ENCODE results near the gene PCNX1. TPM values are rescaled to one million over a fixed set of nuclear protein-coding genes. Genes with fewer than 3 reads are reported as not detected.
"Not testable (repeated sequence)": the region's sequence is repeated elsewhere in the genome, so short reads cannot be mapped to it uniquely, and the experiment has no call there.

Gene PCNX1
- total RNA-seq, 1 donor from 2014 or later: 79.3 TPM

DNA sequence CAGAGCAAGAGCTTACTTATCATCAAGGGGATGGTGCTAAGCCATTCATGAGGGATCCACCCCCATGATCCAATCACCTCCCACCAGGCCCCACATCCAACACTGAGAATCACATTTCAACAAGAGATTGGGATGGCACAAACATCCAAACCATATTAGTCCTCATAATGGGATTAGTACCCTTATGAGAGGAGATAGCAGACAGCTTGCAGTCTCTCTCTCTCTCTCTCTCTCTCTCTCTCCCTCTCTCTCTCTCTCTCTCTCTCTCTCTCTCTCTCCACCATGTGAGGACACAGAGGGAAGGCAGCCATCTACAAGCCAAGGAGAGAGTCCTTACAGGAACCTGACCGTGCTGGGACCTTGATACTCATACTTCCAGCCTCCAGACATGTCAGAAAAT lies 26.4 kb upstream of the PCNX1 start:
- not testable (repeated sequence) for H3K4me1 ChIP-seq (ENCODE audit: control insufficient read depth in 3 of 3, insufficient read depth in 3 of 3, low read length in 3 of 3); H3K36me3 ChIP-seq (ENCODE audit: control insufficient read depth in 3 of 3, insufficient read depth in 3 of 3, low read length in 3 of 3); H3K27me3 ChIP-seq (ENCODE audit: control insufficient read depth in 3 of 3, insufficient read depth in 3 of 3, low read length in 3 of 3); H3K9me3 ChIP-seq (ENCODE audit: control insufficient read depth in 3 of 3, low read length in 3 of 3); H3K9ac ChIP-seq (ENCODE audit: low read depth in 1 of 3, low read length in 3 of 3); H3K4me3 ChIP-seq (ENCODE audit: low read length in 3 of 3); H3K27ac ChIP-seq (ENCODE audit: low read depth, low read length)

GRCh38 chr14:70881549-70882177 lies 25.6 kb upstream of the PCNX1 start:
- Histone ChIP-seq H3K9ac (ENCODE audit: low read depth in 1 of 3, low read length in 3 of 3) (no peak overlapping the region), H3K4me1 (ENCODE audit: control insufficient read depth in 3 of 3, insufficient read depth in 3 of 3, low read length in 3 of 3) (no peaks in the 10 kb centered on the region), H3K9me3 (ENCODE audit: control insufficient read depth in 3 of 3, low read length in 3 of 3) (no peaks in the 10 kb centered on the region), H3K4me3 (ENCODE audit: low read length in 3 of 3) (no peak overlapping the region), H3K27me3 (ENCODE audit: control insufficient read depth in 3 of 3, insufficient read depth in 3 of 3, low read length in 3 of 3) (no peaks in the 10 kb centered on the region), H3K36me3 (ENCODE audit: control insufficient read depth in 3 of 3, insufficient read depth in 3 of 3, low read length in 3 of 3) (no peaks in the 10 kb centered on the region), H3K27ac (ENCODE audit: low read depth, low read length) (no peak overlapping the region)

GRCh38 chr14:70882776-70883492 lies 24.3 kb upstream of the PCNX1 start:
- H3K36me3 ChIP-seq (ENCODE audit: control insufficient read depth in 3 of 3, insufficient read depth in 3 of 3, low read length in 3 of 3): no peaks in the 10 kb centered on the region
- H3K27me3 ChIP-seq (ENCODE audit: control insufficient read depth in 3 of 3, insufficient read depth in 3 of 3, low read length in 3 of 3): no peaks in the 10 kb centered on the region
- H3K9me3 ChIP-seq (ENCODE audit: control insufficient read depth in 3 of 3, low read length in 3 of 3): no peaks in the 10 kb centered on the region
- no peak overlapping the region for H3K27ac ChIP-seq (ENCODE audit: low read depth, low read length)
- no peak overlapping the region for H3K4me3 ChIP-seq (ENCODE audit: low read length in 3 of 3)
- H3K9ac ChIP-seq (ENCODE audit: low read depth in 1 of 3, low read length in 3 of 3): no peak overlapping the region
- peaks cover 0 to under 1% (median 0%) of the 10 kb centered on the region in 3 donors for H3K4me1 ChIP-seq (ENCODE audit: control insufficient read depth in 3 of 3, insufficient read depth in 3 of 3, low read length in 3 of 3)

DNA sequence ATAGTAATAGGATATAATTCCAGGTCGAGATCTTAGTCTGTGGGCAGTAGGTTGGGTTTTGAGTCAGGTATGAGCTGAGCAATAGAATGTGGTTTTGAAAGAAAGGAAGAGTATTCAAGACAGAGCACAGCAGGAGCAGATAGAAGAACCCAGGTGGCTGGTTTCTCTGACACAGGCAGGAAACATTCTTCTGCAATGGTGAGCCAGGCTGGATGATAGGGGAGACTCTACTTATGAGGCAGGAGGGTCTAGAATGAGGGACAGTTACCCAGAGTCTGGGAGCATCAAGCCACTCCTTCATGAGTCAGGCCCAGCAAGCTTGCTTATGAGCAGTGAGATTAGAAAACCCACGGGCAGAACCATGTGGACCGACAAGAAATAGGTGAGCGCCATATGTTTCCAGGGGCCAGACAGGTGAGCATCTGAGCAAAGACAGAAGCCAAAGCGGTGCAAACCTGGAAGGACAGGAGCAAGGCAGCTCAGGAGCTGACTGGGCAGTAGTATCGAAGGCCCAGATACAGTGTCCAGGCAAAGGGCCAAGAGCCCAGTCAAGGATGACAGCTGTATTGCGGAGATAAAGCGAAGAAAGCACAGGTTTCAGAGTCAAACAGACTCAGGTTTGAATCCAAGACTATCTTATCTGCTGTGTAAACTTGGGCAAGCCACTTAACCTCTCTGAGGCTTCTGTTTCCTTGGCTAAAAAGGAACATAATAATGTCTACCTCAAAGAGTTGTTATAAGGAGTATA lies 22.5 kb upstream of the PCNX1 start:
- Histone ChIP-seq H3K27ac (ENCODE audit: low read depth, low read length) (no peak overlapping the region), H3K9ac (ENCODE audit: low read depth in 1 of 3, low read length in 3 of 3) (no peak overlapping the region), H3K9me3 (ENCODE audit: control insufficient read depth in 3 of 3, low read length in 3 of 3) (no peaks in the 10 kb centered on the region), H3K4me3 (ENCODE audit: low read length in 3 of 3) (no peak overlapping the region), H3K27me3 (ENCODE audit: control insufficient read depth in 3 of 3, insufficient read depth in 3 of 3, low read length in 3 of 3) (no peaks in the 10 kb centered on the region), H3K36me3 (ENCODE audit: control insufficient read depth in 3 of 3, insufficient read depth in 3 of 3, low read length in 3 of 3) (no peaks in the 10 kb centered on the region), H3K4me1 (ENCODE audit: control insufficient read depth in 3 of 3, insufficient read depth in 3 of 3, low read length in 3 of 3) (peaks cover 0 to 3% (median 0%) of the 10 kb centered on the region in 3 donors)

GRCh38 chr14:70885343-70886022 lies 21.8 kb upstream of the PCNX1 start:
- Histone ChIP-seq H3K27me3 (ENCODE audit: control insufficient read depth in 3 of 3, insufficient read depth in 3 of 3, low read length in 3 of 3) (no peaks in the 10 kb centered on the region), H3K27ac (ENCODE audit: low read depth, low read length) (no peak overlapping the region), H3K9me3 (ENCODE audit: control insufficient read depth in 3 of 3, low read length in 3 of 3) (no peaks in the 10 kb centered on the region), H3K9ac (ENCODE audit: low read depth in 1 of 3, low read length in 3 of 3) (no peak overlapping the region), H3K36me3 (ENCODE audit: control insufficient read depth in 3 of 3, insufficient read depth in 3 of 3, low read length in 3 of 3) (no peaks in the 10 kb centered on the region), H3K4me3 (ENCODE audit: low read length in 3 of 3) (no peak overlapping the region), H3K4me1 (ENCODE audit: control insufficient read depth in 3 of 3, insufficient read depth in 3 of 3, low read length in 3 of 3) (peaks cover 0 to 3% (median 0%) of the 10 kb centered on the region in 3 donors)

GRCh38 chr14:70886421-70887206 lies 20.6 kb upstream of the PCNX1 start:
- Histone ChIP-seq H3K27me3 (ENCODE audit: control insufficient read depth in 3 of 3, insufficient read depth in 3 of 3, low read length in 3 of 3) (no peaks in the 10 kb centered on the region), H3K4me3 (ENCODE audit: low read length in 3 of 3) (no peak overlapping the region), H3K36me3 (ENCODE audit: control insufficient read depth in 3 of 3, insufficient read depth in 3 of 3, low read length in 3 of 3) (no peaks in the 10 kb centered on the region), H3K9ac (ENCODE audit: low read depth in 1 of 3, low read length in 3 of 3) (no peak overlapping the region), H3K9me3 (ENCODE audit: control insufficient read depth in 3 of 3, low read length in 3 of 3) (no peaks in the 10 kb centered on the region), H3K4me1 (ENCODE audit: control insufficient read depth in 3 of 3, insufficient read depth in 3 of 3, low read length in 3 of 3) (peaks cover 0 to 3% (median 0%) of the 10 kb centered on the region in 3 donors), H3K27ac (ENCODE audit: low read depth, low read length) (no peak overlapping the region)

DNA sequence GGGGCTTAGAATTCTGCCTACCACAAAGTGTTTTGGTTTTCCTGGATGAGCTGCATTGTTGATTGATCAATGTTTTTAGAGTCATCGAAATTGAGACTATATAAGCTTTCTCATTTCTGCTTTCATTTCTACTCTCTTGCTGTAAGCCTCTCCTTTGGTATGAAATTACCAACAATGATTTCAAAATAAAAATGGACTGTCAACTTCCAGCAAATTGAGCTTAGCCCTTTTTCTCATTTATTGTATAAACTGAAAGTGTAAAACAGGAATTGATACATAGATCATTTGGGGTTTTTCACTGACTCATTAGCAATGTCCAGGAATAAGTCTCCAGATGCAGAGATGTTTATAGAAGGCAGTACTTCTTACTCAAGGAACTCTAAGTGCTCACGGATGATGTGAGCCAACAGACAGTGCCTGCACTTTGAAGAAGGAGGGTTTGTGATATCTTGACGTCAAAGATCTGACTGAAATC lies 20.0 kb upstream of the PCNX1 start:
- Histone ChIP-seq H3K9ac (ENCODE audit: low read depth in 1 of 3, low read length in 3 of 3) (no peak overlapping the region), H3K27ac (ENCODE audit: low read depth, low read length) (no peak overlapping the region), H3K4me3 (ENCODE audit: low read length in 3 of 3) (no peak overlapping the region), H3K9me3 (ENCODE audit: control insufficient read depth in 3 of 3, low read length in 3 of 3) (no peaks in the 10 kb centered on the region), H3K36me3 (ENCODE audit: control insufficient read depth in 3 of 3, insufficient read depth in 3 of 3, low read length in 3 of 3) (no peaks in the 10 kb centered on the region), H3K4me1 (ENCODE audit: control insufficient read depth in 3 of 3, insufficient read depth in 3 of 3, low read length in 3 of 3) (peaks cover 0 to 3% (median 0%) of the 10 kb centered on the region in 3 donors), H3K27me3 (ENCODE audit: control insufficient read depth in 3 of 3, insufficient read depth in 3 of 3, low read length in 3 of 3) (no peaks in the 10 kb centered on the region)

GRCh38 chr14:70887737-70888499 lies 19.3 kb upstream of the PCNX1 start:
- H3K27ac ChIP-seq (ENCODE audit: low read depth, low read length): no peak overlapping the region
- no peak overlapping the region for H3K4me3 ChIP-seq (ENCODE audit: low read length in 3 of 3)
- H3K9ac ChIP-seq (ENCODE audit: low read depth in 1 of 3, low read length in 3 of 3): no peak overlapping the region
- H3K4me1 ChIP-seq (ENCODE audit: control insufficient read depth in 3 of 3, insufficient read depth in 3 of 3, low read length in 3 of 3): peaks cover 0 to 3% (median 0%) of the 10 kb centered on the region in 3 donors
- H3K9me3 ChIP-seq (ENCODE audit: control insufficient read depth in 3 of 3, low read length in 3 of 3): no peaks in the 10 kb centered on the region
- H3K27me3 ChIP-seq (ENCODE audit: control insufficient read depth in 3 of 3, insufficient read depth in 3 of 3, low read length in 3 of 3): no peaks in the 10 kb centered on the region
- no peaks in the 10 kb centered on the region for H3K36me3 ChIP-seq (ENCODE audit: control insufficient read depth in 3 of 3, insufficient read depth in 3 of 3, low read length in 3 of 3)

All from skeletal muscle tissue (tissue), 4 donors.